Erythroblast (primary cell): Measurements from ENCODE around the gene SPDYC.

Experiments used
- GATA1 ChIP-seq: IDR thresholded peaks from 2 replicates; pipeline ENCODE4 v1.6.1; 2011; ENCODE audit warnings: low read depth, mild to moderate bottlenecking, control low read depth, low read length, moderate library complexity
- POLR2A ChIP-seq: IDR thresholded peaks from 2 replicates; pipeline ENCODE4 v1.6.1; 2011; ENCODE audit warnings: mild to moderate bottlenecking, low read length

- TF ChIP-seq POLR2A = no peak
- no peak for TF ChIP-seq GATA1
Measured at GRCh38 chr11:65165410-65166317, 4.4 kb upstream of the SPDYC start.
